Stimulated activated CD4-positive, alpha-beta T cell treated with anti-CD3 and anti-CD28 coated beads, TNF-alpha, amount 100 ng/mL, for 1 hour (primary cell): ENCODE results near the gene BCL11A.

Experiments
- DNase-seq, 3 donors: peaks; one replicate each; pipeline ENCODE4 v3.0.0-alpha.2; 2020; ENCODE audit warnings: low read depth in 3 of 3, low spot score in 1 of 3

Gene BCL11A

DNA sequence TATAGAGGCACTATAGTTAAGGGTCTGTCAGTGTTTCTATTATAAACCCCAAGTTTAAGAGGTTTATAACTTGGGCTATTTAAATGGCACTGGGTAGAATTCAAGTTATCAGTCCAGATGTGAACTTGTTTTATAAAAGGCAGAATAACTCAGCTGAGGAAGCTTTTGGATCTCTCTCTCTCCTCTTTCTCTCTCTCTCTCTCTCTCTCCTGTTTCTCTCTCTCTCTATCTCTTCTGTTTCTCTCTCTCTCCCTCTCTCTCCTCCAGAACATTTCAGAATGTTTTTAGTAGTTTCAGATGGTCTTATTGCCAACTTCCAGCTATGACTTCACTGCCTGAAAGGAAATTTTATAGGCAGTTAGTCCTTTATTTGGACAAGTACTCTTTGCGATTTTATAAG is 6.4 kb upstream of the BCL11A start:
- DNase-seq, result no peak

GRCh38 chr2:60558536-60558935 is 5.1 kb upstream of the BCL11A start:
- DNase-seq, result no peak

- DNase-seq, result no peak
These were observed 4.0 kb upstream of the BCL11A start for GRCh38 chr2:60557486-60557864.

DNA sequence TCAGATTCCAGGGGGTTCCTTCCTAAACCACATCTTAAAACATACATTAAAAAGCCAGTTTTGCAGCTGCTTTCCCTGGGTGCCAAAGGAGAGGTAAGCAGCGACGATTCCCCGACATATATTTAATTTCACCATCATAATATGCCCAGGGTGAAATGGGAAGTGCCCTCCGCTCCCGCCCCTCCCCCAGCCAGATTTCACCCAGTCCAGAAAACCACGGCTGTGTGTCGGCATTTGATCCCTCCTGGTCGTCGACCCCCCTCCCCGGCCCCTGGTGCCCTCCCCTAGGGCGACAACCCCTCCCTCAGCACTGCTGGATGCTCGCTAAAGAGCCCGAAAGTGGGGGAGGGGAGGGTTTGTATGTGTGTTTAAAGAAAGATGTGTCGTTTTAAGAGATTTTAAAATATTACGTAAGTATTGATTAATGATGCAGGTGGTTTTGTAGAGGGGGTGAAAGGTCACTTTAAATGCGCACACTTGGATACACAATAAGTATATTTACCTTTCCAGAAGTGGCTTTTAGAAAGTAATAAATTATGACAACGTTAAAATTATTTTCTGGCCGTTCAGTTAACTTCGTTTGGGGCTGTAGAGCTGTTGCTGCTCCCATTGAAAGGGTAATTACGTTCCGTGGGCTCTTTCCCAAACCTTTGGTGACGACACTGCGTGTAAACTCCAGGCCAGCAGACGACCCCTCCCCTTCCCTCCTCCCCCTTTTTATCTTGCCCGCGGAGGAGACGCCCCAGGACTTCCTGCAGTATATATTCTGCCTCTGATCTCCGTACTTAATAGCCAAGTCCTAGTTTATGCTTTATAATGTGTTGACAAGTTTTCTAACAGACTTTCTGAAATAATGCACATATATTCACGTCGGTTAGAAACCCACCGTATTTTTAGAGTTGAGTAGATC is 3.4 kb upstream of the BCL11A start:
- DNase-seq, result no peak

- DNase-seq, result no peak
These were observed 2.7 kb upstream of the BCL11A start for GRCh38 chr2:60556175-60556574.

GRCh38 chr2:60555783-60556139 is 2.3 kb upstream of the BCL11A start:
- no peak for DNase-seq

- peak in 1 of 3 donors; percentile 21 for DNase-seq
These were observed 1.8 kb upstream of the BCL11A start for GRCh38 chr2:60555066-60555782.

DNA sequence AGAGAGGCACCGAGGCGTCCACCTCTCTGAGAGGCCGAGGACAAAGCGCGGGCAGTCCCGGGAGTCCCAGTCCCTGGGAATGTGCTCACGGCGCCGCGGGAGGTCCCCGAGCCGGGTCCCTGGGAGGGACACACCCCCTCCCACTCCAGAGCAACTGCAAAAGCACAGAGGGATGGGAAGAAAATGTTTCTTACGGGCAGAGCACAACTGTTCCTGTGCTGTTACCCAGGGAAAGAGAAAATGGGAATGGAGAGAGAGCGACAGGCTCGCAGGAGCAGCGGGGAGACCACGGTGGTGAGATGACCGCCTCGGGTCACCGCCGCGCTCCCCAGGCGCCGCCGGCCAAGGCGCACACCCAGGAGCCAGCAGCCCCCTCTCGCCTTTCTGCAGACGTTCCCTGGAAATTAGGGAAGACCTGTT is 1.2 kb upstream of the BCL11A start:
- DNase-seq, result no peak

DNA sequence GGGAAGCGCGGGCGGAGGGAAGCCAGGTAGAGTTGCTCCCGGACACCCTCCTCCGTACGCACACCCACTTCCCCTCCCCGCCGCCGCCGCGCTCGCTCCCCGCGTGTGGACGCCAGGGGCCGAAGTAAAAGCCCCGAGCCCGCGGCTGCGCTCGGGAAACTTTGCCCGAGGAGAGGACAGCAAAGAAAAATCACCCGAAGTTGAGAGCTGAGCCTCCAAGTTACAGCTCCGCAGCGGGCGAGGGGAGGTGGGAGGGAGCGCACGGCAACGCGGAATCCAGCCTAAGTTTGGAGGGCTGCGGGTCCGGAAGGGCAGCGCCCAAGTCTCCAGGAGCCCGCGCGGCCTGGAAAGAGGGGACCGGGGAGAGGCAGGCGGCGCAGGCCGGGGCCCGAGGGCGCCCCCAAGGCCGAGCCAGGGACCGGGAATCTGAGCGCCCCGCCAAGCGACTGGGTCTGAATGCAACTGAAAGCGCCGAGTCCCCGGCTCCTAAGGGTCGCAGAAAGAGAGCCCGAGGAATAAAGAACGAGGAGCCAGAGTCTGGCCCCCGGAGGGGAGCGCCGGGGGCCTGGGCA is 706 bp upstream of the BCL11A start:
- no peak for DNase-seq

DNA sequence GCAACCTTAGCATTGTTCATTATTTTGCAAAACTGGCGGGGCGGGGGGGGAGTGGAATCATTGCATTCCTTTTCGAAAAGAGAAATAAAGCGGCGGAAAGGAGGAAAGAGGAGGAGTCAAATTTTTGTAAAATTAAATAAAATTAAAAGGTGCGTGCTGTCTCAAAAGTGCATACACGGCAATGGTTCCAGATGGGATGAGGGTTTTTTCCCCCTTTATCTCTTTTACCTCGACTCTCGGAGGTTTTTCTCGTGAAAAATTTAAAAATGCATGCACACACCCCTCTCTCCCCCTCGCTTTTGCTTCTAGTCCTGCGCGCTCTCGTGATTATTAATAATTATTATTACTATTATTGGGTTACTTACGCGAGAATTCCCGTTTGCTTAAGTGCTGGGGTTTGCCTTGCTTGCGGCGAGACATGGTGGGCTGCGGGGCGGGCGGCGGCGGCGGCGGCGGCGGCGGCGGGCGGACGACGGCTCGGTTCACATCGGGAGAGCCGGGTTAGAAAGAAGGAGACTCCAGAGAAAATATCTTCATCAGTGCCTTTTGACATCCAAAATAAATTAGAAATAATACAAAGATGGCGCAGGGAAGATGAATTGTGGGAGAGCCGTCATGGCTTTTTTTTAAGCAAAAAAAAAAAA is 481 bp downstream of the BCL11A start:
- no peak for DNase-seq

- no peak for DNase-seq
These were observed 1.2 kb downstream of the BCL11A start for GRCh38 chr2:60552078-60552850.

GRCh38 chr2:60551240-60552077 is 2.0 kb downstream of the BCL11A start:
- DNase-seq, result no peak

DNA sequence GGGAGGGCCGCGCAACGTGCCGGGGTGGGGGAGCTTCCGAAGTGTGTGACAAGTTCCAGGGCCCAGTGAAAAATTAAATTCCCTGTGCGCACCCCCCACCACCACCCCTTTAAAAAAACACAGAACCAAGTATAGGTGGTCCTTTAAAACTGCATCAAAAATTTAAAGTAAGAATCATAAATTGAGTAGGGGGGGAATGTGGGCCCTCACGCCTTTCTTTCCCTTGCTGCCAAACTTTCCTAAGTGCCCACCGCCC is 2.5 kb downstream of the BCL11A start:
- no peak for DNase-seq

DNA sequence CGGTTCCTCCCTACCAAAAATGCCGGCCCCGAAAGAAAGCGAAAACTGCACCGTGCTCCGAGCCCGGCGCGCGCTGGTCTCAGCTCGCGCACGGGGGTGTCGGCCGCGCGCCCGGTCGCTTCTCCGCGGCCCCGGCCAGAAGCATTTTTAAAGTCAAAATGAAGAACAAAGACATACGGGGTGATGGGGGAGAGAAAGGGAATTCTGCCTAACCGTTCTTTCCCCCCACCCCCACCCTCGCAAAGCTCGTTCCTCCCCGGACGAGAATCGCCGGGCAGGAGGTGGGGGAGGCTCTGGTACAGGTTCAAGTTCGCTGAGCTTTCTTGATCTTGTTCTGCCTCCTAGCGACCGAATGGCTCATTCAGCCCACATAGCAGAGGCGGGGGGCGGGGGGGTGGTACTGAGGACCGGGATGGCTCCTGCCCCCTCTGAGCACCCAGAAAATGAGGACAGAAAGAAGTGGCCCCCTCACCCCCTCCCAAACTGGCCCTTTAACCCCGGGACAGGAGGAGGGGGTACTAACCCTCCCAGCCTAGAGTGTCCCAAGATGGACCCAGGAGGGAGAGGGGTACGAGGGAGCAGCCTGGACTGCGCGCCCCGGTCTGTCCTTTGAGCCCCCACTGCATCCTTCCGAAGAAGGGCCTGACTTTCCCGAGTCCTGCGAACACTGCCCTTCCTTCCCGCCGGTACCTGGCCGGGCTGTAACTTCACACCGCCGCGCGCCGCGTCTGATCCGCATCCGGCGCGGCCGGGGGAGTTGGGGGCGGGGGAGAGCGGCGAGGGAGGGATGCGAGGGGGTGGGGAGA is 3.1 kb downstream of the BCL11A start:
- no peak for DNase-seq

DNA sequence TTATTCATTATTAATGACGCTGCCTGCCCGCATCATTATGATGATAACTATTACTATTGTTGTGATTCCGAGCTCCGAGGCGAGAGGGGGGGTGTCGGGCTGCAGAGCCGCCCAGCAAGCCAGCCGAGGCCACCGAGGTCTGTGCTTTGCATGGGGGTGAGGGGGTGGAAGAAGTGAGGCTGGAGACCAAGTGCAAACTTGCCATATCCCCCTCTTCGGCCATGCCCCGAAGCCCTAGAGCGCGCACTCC is 3.6 kb downstream of the BCL11A start:
- no peak for DNase-seq

DNA sequence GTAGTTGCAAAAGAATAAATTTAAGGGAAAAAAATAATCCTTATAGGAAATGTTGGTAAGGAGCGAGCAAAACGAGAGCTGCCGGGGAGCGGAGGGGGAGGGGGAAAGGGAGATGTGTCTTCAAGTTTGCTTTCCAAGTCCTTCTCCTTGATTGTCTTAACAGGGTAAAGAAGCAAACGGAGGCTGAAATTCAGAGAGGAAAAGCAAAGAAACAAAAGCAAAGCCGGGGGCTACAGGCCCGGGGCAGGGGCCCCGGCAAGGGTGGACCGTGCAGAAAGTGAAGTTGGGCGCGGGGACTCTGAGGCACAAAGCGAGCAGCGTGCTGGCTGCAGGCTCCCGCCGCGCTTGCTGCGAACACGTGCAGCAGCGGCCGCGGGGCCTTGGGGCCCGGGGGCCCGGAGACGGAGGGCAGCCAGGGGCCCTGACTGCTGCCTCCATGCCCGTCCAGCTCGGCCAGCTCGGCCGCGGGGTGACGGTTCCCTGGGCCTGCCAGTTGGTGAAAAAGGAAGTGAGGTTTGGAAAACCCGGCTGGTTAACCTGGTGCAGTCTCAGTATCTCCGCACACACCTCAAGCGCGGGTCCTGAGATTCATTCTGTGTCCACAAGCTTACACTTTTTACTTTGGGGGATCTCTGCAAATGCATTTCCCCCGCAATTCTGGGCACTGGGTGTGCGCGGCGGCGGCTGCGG is 4.1 kb downstream of the BCL11A start:
- no peak for DNase-seq

DNA sequence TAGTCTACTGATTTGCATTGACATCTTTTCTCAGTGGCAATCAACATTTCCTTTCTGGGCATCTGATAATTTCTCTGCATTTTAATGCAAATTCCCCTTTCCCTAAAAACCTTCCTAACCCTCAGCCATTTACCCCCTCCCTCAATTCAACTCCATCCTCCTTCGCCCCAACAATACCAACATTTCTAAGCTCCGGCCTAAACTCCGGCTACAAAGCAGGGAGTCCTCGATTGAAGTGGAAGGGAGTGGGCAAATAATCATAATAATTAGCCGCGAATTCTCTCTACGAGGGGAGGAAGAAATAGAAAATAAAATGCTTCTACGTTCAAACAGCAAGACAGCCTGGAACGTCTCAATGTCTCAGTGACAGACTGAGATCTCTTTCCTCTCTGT is 4.6 kb downstream of the BCL11A start:
- no peak for DNase-seq

DNA sequence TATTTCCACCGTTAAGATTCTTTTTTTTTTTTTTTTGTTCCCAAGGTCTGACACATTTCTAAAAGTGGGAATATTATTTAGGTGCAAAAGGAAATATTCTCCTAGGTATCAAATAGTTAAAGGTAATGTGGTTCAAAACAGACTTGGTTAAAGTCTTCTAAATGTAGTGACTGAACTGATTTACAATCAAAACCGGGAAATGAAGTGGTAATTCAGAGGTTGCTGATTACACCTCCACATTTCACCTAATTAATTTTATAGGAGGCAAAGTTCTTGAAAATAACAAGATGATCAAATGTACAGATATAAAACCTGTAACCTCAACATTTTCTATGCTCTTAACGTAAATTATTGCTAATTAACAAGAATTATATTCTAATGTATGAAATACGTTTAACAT is 5.1 kb downstream of the BCL11A start:
- no peak for DNase-seq

DNA sequence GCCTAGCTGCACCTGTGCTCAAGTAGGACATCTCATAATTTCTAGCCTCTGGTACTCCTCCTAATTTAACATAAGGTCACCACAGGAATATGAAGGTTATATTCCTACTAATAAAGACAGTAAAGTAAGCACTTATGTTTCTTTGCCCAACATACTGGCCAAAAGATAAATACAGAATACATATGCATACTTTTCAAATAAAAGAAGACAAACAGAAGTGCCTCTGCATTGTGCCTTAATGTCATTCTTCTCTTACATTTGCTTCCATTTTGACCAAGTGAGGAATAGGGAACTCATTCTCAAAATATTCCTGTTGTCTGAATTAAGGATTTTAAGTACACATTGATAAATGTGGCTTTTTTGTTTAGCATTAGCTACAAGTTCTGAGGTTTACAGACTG is 5.6 kb downstream of the BCL11A start:
- no peak for DNase-seq
